MV-4-11 (cell line): Measurements from ENCODE around the gene CTNNA3.
A peak's percentile ranks its signal among the peaks of the same experiment; 100 is the strongest.

Experiments used
- DNase-seq: peaks from one replicate; lab custom pipeline; 2025; lab: John Stamatoyannopoulos, UW

Gene CTNNA3

GRCh38 chr10:67506083-67506756, 189.8 kb downstream of the CTNNA3 start:
- no peak for DNase-seq

DNA sequence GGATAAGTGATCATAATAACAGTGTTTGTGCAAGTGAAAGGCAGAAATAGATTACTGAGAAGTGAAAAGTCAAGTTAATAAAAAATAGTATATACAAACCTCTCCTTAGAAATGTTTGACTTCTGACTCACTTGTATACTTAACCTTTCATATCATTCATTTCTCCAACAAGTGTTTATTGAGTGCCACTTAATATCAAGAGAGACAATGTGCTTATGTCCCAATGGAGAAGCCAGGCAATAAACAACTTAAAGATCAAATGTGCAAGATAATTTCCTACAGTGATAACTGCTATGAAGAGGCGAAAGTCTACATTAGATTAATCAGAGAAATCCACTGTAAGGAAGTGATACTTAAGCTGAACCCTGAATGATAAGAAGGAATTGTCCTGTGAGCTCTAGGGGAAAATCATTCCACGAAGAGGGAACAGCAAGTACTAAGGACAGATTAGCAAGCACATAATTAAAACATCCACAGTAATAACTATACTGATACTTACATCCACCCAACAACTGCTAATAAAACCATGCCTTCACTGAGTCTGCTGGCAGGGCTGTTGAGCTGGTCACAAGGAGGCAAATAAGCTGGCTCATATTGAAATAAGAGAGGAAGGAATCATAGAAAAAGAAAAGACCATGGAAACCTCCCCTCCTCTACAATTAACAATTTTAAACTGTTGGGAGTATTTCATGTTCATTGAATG, 203.5 kb downstream of the CTNNA3 start:
- no peak for DNase-seq

GRCh38 chr10:67487906-67488619, 207.9 kb downstream of the CTNNA3 start:
- DNase-seq = no peak

DNA sequence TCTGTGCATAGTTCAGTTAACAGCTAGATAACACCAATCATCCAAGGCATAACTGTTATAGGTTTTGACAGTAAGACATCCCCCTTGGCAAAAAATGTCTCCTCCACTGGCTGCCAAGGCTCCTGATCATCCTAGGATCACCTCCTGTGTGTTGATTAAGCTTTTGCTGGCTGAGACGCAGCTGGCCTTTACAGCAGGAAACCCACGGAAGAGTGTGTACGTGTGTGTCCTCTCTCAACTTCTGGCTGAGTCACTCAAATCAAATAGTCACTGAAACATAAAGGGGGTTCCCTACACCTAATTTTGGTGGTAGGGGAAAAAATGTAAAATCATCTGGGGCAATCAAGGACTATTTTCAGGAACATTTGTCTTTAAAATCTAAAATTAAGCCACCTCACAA, 208.8 kb downstream of the CTNNA3 start:
- no peak for DNase-seq

GRCh38 chr10:67477868-67478267, 218.1 kb downstream of the CTNNA3 start:
- DNase-seq = no peak

DNA sequence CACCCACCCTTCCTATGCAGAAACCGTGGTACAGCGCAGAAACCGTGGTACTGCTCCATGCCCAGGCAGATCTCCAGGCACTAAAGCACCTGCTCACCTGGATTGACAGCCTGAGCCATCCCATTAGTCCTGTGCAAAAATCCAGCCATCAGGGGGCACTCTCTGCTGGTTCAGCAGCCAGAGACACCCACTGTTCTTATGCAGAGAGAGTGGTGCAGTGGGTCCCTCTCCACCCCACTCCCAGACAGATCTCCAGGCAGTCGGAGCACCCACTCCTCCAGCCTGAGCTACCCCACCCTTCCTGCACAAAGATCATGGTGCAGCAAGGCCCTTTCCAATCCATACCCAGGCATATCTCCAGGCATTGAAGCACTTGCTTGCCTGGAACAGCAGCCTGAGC, 219.8 kb downstream of the CTNNA3 start:
- DNase-seq = no peak

GRCh38 chr10:67473850-67474633, 222.0 kb downstream of the CTNNA3 start:
- DNase-seq = no peak

DNA sequence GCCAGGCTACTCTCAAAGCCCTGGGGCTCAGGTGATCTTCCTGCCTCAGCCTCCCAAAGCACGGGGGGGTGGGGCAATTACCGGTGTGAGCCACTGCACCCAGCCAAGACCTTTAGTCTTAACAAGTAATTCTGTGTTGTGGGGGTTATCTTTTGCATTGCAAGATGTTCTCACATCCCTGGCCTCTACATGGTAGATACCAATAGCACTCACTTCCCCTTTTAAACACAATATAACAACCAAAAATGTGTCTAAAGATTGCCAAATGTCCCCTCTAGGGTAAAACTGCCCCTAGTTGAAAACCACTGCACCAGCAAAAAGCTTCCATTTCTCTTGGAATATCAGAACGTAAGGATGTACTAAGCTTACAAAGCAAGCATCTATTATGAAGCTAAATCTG, 225.0 kb downstream of the CTNNA3 start:
- DNase-seq = peak; percentile 68

- no peak for DNase-seq
Observed at GRCh38 chr10:67464278-67464677, 231.7 kb downstream of the CTNNA3 start.

DNA sequence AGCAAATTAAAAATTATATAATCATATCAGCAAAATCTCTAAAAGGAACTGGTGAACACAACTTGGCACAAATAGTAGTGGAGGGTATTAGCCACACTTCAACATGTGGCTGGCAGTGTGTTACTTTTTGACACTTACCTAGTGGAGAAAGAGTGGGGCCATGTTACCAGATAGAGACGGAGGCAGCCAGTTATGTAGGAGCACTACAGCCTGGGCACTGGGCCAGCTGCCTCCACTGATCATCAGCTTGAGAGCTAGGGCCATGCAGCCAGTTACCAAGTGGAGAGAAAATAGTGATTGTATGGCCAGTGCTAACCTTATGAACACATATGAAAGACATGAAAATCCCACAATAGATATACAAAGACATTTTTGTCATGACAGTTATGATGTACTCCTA, 243.1 kb downstream of the CTNNA3 start:
- no peak for DNase-seq

DNA sequence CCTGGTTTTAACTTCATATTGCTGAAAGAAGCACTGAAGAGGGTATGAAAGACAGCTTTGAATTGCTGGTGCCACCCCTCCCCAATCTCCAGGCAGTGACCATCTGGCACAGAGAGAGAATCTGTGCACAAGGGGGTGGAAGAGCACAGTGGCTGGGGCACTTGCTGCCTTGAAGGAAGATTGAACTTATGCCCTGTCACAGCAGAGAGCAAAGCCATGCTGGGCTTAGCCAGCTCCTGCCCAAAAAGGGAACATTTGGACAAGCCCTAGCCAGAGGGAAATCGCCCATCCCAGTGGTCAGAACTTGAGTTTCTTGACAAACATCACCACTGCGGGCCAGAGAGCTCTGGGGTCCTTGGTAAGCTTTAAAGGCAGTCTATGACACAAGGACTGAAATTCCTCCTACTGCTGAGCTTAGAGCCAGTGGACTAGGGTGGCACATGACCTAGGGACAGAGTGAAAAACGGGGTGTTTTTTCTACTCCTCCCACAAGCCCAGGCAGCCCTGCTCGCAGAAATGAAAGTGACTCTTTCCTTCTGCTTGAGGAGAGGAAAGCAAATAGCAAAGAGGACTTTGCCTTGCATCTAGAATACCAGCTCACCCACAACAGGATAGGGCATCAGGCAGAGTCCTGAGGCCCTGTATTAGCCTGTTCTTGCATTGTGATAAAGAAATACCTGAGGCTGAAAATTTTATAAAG, 257.2 kb downstream of the CTNNA3 start:
- DNase-seq = no peak

- DNase-seq = peak; percentile 43
Observed at GRCh38 chr10:67433276-67433675, 262.7 kb downstream of the CTNNA3 start.

DNA sequence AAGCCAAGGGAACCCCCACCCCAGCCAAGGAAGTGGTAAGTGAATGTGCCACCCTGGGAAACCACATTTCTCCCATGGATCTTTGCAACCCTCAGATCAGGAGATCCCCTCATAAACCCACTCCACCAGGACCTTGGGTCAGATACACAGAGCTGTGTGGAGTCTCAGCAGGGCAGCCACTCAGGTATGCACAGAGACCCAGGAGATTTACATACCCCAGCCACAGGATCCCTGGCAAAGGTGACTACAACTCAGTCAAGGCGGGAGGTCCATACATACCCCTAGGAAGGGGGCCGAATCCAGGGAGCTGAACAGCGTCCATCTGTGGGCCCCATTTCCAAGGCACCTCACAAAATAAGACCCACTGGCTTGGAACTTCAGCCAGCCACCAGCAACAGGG, 293.4 kb downstream of the CTNNA3 start:
- DNase-seq = no peak

DNA sequence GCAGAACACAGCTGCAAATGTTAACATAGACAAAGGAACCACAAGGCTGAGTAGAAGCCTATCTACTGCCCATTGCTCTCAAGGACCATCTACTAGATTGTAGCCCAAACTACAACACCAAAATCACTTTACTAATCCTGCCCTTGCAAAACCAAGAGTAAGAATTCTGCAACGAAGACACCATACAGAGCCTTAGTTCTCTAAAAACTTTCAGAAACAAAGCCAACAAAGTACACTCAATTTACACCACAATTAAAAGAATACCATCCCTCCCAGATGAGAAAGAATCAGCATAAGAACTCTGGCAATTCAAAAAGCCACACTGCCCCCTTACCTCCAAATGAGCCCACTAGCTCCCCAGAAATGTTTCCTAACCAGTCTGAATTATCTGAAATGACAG, 294.3 kb downstream of the CTNNA3 start:
- DNase-seq = no peak

DNA sequence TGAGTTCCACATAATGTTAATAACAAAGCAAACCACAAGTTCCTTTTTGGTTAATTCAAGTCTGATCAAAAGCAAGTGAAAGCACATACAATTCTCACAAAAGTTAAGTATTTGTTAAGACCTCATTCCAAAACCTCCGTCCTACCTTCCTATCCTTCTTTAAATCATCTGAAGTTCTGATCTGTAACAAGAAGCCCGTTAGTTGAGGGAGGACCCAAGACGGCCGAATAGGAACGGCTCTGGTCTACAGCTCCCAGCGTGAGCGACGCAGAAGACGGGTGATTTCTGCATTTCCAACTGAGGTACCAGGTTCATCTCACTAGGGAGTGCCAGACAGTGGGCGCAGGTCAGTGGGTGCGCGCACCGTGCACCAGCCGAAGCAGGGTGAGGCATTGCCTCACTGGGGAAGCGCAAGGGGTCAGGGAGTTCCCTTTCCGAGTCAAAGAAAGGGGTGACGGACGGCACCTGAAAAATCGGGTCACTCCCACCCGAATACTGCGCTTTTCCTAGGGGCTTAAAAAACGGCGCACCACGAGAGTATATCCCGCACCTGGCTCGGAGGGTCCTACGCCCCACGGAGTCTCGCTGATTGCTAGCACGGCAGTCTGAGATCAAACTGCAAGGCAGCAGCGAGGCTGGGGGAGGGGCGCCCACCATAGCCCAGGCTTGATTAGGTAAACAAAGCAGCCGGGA, 309.0 kb downstream of the CTNNA3 start:
- DNase-seq = peak; percentile 5

GRCh38 chr10:67386260-67386659, 309.7 kb downstream of the CTNNA3 start:
- DNase-seq = no peak

DNA sequence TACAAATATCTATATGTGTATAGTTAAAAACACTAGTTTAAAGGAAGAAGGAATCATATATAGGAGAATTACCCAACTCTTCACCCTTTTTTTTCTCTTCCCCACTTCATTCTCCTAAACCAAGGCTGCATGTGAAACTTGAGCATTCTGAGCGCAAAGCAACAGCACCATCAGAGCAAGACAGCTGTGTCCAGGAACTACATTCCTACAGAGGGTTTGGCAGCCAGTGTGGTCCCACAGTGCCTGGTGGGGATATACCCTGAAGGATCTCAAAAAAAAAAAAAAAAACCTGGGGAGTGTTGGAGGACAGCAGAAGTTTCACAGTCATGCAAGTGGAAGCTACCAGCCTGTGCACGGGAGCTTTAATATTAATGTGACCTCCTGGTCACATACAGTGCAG, 310.4 kb downstream of the CTNNA3 start:
- DNase-seq = peak; percentile 15

DNA sequence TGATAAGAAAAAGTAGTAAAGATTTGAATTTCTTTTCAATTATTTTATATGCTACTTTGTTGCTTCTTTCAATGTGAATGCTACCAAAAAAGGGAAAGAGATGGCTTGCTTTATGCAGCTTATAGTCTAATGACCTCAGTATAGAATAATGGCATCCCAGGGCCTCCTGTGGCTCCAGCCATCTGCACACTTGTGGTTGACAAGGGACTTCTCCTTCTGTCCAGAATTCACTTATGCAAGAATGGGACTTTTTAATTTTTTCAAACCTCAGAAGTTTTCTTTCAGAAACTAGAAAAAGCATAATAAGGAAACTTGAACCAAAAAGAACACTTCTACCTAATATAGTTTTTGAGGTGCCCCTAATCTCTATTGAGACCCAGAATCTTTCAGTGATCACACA, 310.9 kb downstream of the CTNNA3 start:
- peak; percentile 91 for DNase-seq

GRCh38 chr10:67331121-67331910, 364.7 kb downstream of the CTNNA3 start:
- DNase-seq = no peak
